ENCODE measurements around the gene M6PR. TPM values are rescaled to one million over a fixed set of nuclear protein-coding genes. Genes with fewer than 3 reads are reported as not detected.
"Not testable (repeated sequence)": the region's sequence is repeated elsewhere in the genome, so short reads cannot be mapped to it uniquely, and the experiment has no call there.

The M6PR gene
- total and polyA plus RNA-seq, 10 donors: 75.2 to 217 (median 158) TPM

- H3K4me3 ChIP-seq: no peak overlapping the region
- H3K9me3 ChIP-seq: peaks cover 0 to 21% (median 9%) of the 10 kb centered on the region in 8 donors
- no peak for TF ChIP-seq CTCF (IDR thresholded peaks at IDR 0.05 in 8 of 11, conservative IDR thresholded peaks at IDR 0.05 in 3 of 11)
- no peak for TF ChIP-seq POLR2AphosphoS5 (IDR thresholded peaks at IDR 0.05)
- TF ChIP-seq POLR2A (IDR thresholded peaks at IDR 0.05): no peak
- H3K4me1 ChIP-seq: peaks cover 0 to 29% (median 9%) of the 10 kb centered on the region in 6 donors
- H3K27me3 ChIP-seq (replicated peaks in 1 of 7): no peaks in the 10 kb centered on the region
- H3K27ac ChIP-seq: no peak overlapping the region
- no peak for DNase-seq
- no peaks in the 10 kb centered on the region for H3K36me3 ChIP-seq
- intact Hi-C loops (cut with DNase I; ENCODE audit: low total_unique reads): no loop called here
Observed at GRCh38 chr12:8904665-8905064, 44.8 kb downstream of the M6PR start.

GRCh38 chr12:8903646-8904045, 45.8 kb downstream of the M6PR start:
- Histone ChIP-seq H3K4me3 (no peak overlapping the region), H3K4me1 (peaks cover 0 to 29% (median 9%) of the 10 kb centered on the region in 6 donors), H3K36me3 (no peaks in the 10 kb centered on the region), H3K9me3 (peaks cover 0 to 21% (median 9%) of the 10 kb centered on the region in 8 donors), H3K27ac (no peak overlapping the region), H3K27me3 (replicated peaks in 1 of 7) (no peaks in the 10 kb centered on the region)
- TF ChIP-seq POLR2AphosphoS5 (IDR thresholded peaks at IDR 0.05) (no peak), POLR2A (IDR thresholded peaks at IDR 0.05) (no peak), CTCF (IDR thresholded peaks at IDR 0.05 in 8 of 11, conservative IDR thresholded peaks at IDR 0.05 in 3 of 11) (no peak)
- intact Hi-C loops (cut with DNase I; ENCODE audit: low total_unique reads): no loop called here
- DNase-seq: no peak
- WGBS, 5 donors: 66 to 96% (median 74%) methylated on average over 3 of the region's 3 CpGs

- H3K27ac ChIP-seq: peak overlapping the region in 4 of 8 donors; percentile 1 to 48 (median 22)
- H3K9me3 ChIP-seq: peaks cover 0 to 21% (median 9%) of the 10 kb centered on the region in 8 donors
- intact Hi-C loops (cut with DNase I; ENCODE audit: low total_unique reads); H3K4me3 ChIP-seq; H3K36me3 ChIP-seq; DNase-seq; H3K27me3 ChIP-seq (replicated peaks in 1 of 7): not testable (repeated sequence)
- WGBS, 5 donors: 20 to 36% (median 29%) methylated on average over 5 of the region's 5 CpGs
- peaks cover 0 to 29% (median 9%) of the 10 kb centered on the region in 6 donors for H3K4me1 ChIP-seq
Observed at GRCh38 chr12:8902703-8903102, 46.7 kb downstream of the M6PR start.

- Histone ChIP-seq H3K36me3 (no peaks in the 10 kb centered on the region), H3K27me3 (replicated peaks in 1 of 7) (no peaks in the 10 kb centered on the region), H3K4me3 (no peak overlapping the region), H3K4me1 (peaks cover 0 to 24% (median 6%) of the 10 kb centered on the region in 6 donors), H3K27ac (no peak overlapping the region), H3K9me3 (peaks cover 0 to 21% (median 9%) of the 10 kb centered on the region in 8 donors)
- intact Hi-C loops (cut with DNase I; ENCODE audit: low total_unique reads): no loop called here
- TF ChIP-seq POLR2A (IDR thresholded peaks at IDR 0.05) (no peak), CTCF (IDR thresholded peaks at IDR 0.05 in 8 of 11, conservative IDR thresholded peaks at IDR 0.05 in 3 of 11) (no peak), POLR2AphosphoS5 (IDR thresholded peaks at IDR 0.05) (no peak)
- no peak for DNase-seq
- WGBS, 5 donors: 57 to 70% (median 66%) methylated on average over 6 of the region's 6 CpGs
Observed at GRCh38 chr12:8899830-8900229, 49.6 kb downstream of the M6PR start.

GRCh38 chr12:8897081-8897480, 52.4 kb downstream of the M6PR start:
- Histone ChIP-seq H3K36me3 (no peaks in the 10 kb centered on the region), H3K4me1 (no peaks in the 10 kb centered on the region), H3K27me3 (replicated peaks in 1 of 7) (no peaks in the 10 kb centered on the region), H3K27ac (no peak overlapping the region), H3K9me3 (peaks cover 0 to 21% (median 9%) of the 10 kb centered on the region in 8 donors), H3K4me3 (no peak overlapping the region)
- DNase-seq: no peak
- TF ChIP-seq POLR2AphosphoS5 (IDR thresholded peaks at IDR 0.05): no peak
- no peak for TF ChIP-seq POLR2A (IDR thresholded peaks at IDR 0.05)
- no peak for TF ChIP-seq CTCF (IDR thresholded peaks at IDR 0.05 in 8 of 11, conservative IDR thresholded peaks at IDR 0.05 in 3 of 11)
- 81 to 88% (median 83%) methylated on average over 7 of the region's 7 CpGs for WGBS, 5 donors
- intact Hi-C loops (cut with DNase I; ENCODE audit: low total_unique reads): no loop called here
